HG03558 (cell line): Measurements from ENCODE around the gene GP1BA.
"Not testable (repeated sequence)": the region's sequence is repeated elsewhere in the genome, so short reads cannot be mapped to it uniquely, and the experiment has no call there.

Experiments used
- ATAC-seq: cut with Tn5 transposase; IDR thresholded peaks from one replicate; pipeline ENCODE4 v1.9.1; 2021; ENCODE audit warnings: moderate number of reproducible peaks; ENCODE audit not compliant: unreplicated experiment; ENCODE audit errors: extremely low read depth

The GP1BA gene

DNA sequence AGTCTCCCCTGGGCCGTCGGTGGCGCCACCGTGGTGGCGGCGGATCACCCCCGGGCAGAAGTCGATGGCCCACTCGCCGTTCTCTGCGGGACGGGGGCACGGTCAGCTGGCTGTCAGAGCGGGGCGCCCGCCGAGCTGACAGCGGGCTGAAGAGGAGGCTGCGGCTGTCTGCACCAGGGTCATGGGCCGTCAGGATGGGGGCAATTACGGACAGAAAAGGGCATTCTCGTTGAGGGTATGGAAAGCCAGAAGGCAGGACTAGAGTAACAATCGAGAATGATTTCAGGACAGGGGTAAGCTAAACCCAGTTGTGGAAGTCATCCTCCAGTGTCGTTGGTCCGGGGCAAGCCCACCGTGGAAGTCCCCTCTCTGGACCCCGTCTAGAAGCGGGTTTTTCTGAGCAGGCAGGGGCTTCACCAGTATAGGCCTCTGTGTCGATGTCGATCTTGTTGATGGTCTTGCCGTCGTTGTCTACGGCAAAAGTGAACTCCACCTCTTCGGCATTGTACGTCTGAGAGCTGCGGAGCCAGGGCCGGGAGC is 30.9 kb upstream of the GP1BA start:
- ATAC-seq = no peak

DNA sequence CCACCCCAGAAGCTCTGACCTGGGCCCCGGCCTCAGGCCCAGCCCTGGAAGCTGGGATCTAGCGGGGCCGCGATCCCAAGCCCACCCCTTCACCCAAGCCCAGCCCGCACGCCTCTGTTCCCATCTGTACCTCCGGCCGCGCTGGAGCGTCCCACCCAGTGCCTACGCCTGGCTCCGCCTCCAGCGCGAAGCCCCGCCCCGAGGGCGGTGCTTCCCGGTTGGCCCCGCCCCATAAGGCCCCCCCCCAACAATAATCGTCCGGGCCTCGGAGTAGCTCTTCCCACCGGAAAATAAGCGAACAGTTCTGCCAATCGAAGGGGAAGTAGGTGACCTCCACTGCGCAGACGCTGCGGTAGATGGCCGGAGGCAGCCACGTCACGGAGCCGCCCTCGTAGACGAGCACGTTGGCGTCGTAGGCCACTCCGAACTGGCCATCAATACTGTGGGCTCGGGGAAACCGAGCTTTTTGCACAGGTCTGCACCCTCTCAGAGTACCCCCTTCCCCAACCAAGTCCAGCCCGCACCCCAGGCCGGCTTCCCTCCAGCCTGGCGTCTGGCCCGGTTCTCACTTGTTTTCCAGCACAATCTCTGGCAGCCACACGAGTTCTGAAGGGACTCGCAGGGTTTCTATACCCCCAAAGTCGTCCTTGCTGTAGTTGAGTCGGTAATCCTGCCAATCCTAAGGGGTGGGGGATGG is 30.3 kb upstream of the GP1BA start:
- no peak for ATAC-seq

DNA sequence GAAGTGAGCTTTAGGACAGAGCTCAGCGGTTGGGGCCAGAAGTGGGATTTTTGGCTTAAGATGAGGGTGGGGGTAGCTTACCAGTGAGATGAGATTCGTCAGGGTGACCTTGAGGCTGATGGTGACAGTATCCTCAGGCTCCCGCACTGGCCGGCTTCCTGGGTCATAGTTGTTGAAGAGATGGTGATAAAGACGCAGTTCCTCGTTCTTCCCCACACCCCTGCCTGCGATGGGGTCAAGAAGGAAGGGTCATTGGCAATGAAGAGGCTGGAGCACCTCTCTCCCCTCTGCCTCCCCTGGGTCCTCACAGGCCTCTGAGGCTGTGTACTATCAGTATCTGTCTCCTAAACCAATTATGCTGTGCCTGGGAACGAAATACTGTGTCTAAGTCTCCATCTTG is 29.5 kb upstream of the GP1BA start:
- ATAC-seq = no peak

DNA sequence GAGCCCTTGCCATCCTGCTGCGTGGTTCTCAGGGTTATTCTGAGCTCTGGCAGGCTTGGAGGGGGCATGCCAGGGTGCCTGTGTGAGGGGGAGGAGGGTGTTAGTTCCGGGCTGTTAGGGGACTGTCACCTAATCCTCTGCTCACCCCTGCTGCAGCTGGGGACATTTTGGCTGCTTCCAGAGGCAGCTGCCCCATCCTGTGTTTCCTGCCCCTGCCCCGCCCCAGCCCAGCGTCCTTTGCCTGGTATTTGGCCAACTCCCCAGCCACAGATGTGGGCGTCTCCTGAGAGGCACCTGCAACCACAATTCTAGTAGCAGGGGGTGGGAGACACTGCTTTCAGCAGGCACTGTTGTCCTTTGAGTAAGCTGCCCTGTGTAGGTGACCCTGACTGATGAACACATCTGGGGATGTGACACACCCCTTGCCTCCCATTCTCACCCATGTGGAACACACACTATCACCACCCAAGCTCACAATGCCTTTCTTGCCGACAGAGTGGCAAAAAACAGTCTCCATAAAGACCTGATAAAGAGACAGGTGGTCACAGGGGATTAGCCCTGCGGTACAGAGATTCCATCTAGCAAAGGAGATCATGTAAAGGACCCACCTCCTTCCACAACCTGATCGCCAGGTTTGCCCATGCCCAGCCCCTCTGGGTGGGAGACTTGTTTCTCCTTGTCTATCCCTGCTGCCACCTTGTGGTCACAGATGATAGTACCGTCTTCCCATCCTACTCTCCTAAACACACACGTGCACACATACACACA is 28.8 kb upstream of the GP1BA start, which contains the start of gene CHRNE:
Gene CHRNE, minus strand, starts transcription at position 48 of the 768 bp plus-strand sequence. Its CDS starts 35 bp downstream, at position 13.
- no peak for ATAC-seq

DNA sequence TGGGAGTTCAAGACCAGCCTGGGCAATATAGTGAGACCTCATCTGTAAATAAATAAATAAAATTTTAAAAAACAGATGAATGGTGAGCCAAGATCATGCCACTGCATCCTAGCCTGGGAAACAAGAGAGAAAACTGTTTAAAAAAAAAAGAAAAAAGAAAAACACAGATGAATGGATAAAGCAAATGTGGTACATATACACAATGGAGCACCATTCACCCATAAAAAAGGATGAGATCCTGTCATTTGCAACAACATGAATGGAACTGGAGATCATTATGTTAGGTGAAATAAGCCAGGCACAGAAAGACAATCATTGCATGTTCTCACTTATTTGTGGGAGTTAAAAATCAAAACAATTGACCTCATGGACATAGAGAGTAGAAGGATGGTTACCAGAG is 25.4 kb upstream of the GP1BA start:
- not testable (repeated sequence) for ATAC-seq

DNA sequence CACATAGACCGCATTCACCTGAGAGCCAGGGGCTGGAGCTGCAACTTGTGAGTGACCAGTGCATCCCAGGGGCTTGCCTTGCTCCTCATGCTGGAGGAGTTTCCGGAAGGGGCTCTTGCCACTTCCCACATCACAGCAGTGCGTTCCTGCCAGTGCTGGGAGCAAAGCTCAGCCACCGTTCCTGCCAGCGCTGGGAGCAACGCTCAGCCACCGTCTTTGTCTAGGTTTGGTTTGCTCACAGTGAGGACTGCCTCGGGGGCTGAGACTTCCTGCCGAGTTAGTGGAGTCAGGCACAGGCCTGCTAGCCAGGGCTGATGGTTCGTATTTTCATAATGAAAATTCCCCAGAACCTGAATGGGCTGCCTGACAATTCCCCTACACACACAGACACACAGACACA is 23.8 kb upstream of the GP1BA start:
- ATAC-seq = no peak

DNA sequence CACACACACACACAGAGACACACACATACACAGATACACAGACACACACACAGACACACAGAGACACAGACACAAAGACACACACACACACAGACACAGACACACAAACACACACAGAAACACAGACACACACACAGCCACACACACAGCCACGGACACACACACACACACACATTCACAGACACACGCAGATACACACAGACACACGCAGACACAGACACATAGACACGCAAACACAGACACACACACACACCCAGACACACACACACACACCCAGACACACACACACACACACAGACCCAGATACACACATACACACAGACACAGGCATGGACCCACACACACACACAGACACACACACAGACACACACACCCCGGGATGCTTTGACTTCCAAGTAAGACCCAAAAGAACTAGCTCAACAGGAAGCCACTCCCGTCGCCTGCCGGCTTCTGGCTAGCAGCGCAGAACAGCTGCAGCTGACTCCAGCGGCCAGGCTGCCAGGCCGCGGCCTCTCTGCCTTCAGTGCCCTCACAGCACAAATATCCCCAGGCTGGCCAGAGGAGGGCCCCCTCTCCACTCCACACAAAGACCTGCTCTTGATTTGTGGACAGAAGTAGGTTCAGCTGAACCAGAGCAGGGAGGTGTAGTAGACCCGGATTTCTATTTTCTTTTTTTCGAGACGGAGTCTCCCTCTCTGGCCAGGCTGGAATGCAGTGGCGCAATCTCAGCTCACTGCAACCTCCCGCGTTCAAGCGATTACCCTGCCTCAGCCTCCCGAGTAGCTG is 23.2 kb upstream of the GP1BA start:
- no peak for ATAC-seq

DNA sequence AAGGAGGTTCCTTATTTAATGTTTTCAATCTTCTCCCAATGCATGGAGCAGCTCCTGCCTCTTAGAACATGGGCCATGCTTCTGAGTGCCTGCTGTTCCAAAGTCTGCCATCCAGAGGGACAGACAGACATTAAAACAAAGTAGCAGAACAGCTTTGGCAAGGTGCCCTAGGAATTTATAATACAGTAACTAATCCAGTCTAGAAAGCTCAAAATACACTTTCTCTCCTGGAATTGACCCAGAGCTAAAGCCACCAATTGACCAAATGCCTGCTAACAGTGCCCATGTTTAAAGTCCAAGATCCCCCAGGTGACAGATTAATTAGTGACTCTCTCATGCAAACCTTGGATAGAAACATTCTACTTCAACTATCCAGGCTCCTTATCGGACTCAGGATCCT is 18.1 kb upstream of the GP1BA start:
- no peak for ATAC-seq

DNA sequence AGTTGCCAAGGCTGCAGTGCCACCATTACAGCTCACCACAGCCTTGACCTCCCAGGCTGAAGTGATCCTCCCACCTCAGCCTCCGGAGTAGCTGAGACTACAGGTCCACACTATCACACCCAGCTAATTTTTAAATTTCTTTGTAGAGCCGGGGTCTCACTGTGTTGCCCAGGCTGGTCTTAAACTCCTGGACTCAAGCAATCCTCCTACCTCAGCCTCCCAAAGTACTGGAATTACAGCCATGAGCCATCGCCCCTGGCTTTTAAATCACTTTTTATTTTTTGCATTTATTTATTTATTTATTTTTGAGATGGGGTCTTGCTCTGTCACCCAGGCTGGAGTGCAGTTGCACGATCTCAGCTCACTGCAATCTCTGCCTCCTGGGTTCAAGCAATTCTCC is 17.5 kb upstream of the GP1BA start:
- ATAC-seq = not testable (repeated sequence)

DNA sequence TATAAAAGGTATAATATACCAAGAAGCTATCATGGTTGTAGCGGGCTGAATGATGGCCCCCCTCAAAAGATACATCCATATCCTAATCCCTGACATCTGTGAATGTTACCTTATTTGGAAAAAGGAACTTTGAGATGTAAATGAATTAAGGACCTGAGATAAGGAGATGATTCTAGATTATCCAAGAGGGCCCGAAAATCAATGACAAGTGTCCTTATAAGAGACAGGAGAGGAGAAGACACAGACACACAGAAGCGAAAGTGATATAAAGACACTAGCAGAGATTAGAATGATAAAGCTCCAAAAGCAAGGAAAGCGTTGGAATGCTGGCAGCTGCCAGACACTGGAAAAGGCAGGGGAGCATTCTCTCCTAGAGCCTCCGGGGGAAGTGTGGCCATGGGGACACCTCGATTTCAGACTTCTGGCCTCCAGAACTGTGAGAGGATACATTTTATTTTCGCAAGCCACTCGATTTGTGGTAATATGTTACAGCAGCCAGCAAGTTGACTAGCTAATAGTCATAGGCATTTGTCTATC is 12.5 kb upstream of the GP1BA start:
- ATAC-seq = no peak

DNA sequence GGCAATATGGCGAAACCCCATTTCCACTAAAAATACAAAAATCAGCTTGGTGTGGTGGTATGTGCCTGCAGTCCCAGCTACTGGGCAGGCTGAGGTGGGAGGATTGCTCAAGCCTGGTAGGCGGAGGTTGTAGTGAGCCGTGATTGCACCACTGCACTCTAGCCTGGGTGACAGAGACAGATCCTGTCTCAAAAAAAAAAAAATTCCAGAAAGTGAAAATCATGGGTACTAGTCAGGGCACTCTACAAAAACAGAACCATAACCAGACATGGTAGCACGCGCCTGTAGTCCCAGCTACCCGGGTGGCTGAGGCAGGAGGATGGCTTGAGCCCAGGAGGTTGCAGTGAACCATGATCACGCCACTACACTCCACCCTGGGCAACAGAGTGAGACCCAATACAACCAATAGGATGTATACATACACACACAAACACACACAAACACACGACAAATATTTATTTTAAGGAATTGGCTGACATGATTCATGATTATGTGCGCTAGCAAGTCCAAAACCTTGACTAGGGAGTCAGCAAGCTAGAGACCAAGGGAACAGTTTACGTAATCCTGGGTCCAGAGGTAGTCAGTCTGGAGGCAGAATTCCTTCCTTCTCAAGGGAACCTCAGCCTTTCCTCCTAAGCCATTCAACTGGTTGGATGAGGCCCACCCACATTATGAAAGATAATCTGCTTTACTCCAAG is 11.6 kb upstream of the GP1BA start:
- no peak for ATAC-seq

DNA sequence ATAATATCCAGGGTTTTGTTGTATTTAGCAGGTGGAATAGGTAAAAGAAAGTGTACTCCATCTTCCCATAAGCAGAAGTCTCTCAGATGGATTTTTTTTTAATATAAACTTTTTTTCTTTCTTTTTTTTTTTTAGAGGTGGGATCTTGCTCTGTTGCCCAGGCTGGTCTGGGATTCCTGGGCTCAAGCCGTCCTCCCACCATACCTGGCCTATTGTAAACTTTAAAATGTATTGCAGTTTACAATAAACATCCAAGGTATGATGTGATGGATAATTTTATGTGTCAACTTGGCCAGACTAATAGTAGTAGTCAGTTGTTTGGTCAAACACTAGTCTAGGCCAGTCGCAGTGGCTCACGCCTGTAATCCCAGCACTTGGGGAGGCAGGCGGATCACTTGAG is 10.8 kb upstream of the GP1BA start:
- ATAC-seq = no peak

DNA sequence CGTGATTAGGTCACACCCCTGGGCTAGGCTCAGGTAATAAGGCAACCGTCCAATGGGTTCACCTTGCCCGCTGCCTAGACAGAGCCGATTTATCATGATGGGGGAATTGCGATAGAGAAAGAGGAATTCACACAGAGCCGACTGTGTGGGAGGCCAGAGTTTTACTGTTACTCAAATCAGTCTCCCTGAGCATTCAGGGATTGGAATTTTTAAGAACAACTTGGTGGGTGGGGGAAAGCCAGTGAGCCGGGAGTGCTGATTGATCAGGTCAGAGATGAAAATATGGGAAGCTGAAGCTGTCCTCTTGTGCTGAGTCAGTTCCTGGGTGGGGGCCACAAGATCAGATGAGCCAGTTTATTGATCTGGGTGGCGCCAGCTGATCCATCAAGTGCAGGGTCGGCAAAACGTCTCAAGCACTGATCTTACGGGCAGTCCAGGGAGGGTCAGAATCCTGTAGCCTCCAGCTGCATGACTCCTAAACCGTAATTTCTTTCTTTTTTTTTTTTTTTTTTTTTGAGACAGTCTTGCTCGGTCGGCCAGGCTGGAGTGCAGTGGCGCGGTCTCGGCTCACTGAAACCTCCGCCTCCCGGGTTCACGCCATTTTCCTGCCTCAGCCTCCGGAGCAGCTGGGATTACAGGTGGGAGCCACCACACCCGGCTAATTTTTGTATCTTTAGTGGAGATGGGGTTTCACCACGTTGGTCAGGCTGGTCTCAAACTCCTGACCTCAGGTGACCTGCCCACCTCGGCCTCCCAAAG is 5.3 kb upstream of the GP1BA start:
- ATAC-seq = not testable (repeated sequence)

DNA sequence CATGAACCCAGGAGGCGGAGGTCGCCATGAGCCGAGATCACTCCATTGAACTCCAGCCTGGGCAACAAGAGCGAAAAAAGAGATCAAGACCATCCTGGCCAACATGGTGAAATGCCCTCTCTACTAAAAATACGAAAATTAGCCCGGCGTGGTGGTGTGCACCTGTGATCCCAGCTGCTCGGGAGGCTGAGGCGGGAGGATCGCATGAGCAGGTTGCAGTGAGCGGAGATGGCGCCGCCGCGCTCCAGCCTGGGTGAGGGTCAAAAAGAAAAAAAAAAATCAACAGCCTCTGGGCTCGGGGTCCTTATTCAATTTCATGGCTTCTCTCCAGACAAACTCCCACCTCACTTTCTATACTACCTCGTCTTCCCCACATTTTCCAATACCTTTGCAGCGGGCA is 3.2 kb upstream of the GP1BA start:
- no peak for ATAC-seq

DNA sequence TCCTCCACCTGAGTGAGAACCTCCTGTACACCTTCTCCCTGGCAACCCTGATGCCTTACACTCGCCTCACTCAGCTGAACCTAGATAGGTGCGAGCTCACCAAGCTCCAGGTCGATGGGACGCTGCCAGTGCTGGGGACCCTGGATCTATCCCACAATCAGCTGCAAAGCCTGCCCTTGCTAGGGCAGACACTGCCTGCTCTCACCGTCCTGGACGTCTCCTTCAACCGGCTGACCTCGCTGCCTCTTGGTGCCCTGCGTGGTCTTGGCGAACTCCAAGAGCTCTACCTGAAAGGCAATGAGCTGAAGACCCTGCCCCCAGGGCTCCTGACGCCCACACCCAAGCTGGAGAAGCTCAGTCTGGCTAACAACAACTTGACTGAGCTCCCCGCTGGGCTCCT is 679 bp downstream of the GP1BA start:
- no peak for ATAC-seq

DNA sequence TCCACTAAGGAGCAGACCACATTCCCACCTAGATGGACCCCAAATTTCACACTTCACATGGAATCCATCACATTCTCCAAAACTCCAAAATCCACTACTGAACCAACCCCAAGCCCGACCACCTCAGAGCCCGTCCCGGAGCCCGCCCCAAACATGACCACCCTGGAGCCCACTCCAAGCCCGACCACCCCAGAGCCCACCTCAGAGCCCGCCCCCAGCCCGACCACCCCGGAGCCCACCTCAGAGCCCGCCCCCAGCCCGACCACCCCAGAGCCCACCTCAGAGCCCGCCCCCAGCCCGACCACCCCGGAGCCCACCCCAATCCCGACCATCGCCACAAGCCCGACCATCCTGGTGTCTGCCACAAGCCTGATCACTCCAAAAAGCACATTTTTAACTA is 1.6 kb downstream of the GP1BA start:
- no peak for ATAC-seq

DNA sequence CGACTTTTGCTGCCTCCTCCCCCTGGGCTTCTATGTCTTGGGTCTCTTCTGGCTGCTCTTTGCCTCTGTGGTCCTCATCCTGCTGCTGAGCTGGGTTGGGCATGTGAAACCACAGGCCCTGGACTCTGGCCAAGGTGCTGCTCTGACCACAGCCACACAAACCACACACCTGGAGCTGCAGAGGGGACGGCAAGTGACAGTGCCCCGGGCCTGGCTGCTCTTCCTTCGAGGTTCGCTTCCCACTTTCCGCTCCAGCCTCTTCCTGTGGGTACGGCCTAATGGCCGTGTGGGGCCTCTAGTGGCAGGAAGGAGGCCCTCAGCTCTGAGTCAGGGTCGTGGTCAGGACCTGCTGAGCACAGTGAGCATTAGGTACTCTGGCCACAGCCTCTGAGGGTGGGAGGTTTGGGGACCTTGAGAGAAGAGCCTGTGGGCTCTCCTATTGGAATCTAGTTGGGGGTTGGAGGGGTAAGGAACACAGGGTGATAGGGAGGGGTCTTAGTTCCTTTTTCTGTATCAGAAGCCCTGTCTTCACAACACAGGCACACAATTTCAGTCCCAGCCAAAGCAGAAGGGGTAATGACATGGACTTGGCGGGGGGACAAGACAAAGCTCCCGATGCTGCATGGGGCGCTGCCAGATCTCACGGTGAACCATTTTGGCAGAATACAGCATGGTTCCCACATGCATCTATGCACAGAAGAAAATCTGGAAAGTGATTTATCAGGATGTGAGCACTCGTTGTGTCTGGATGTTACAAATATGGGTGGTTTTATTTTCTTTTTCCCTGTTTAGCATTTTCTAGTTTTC is 2.3 kb downstream of the GP1BA start:
- ATAC-seq = no peak

DNA sequence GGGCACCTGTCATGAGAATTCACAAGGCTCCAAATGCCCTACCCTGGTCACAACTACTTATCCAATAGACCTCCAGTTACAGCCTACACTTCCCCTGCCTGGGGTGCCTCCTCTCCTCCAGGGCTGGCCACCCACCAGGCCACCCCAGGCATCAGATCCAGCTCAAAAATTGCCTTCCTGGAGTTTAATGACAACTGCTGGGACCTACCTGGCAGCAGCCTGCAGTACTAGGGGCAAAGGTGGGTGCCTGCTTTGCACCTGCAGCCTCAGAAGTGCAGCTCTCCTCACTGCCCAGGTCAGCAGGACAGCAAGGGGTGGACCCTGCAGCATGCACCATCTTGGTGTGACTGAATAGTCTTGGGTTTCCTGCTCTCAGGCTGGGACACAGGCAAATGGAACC is 3.6 kb downstream of the GP1BA start:
- ATAC-seq = no peak
